Measurements from ENCODE around the gene COQ4. TPM values are rescaled to one million over a fixed set of nuclear protein-coding genes. Genes with fewer than 3 reads are reported as not detected.

Gene COQ4
- total RNA-seq, 2 donors from 2014 or later, result 29.4 to 35.8 TPM

- no peak for DNase-seq
Measured at GRCh38 chr9:128361296-128361985, 38.8 kb downstream of the COQ4 start.

DNA sequence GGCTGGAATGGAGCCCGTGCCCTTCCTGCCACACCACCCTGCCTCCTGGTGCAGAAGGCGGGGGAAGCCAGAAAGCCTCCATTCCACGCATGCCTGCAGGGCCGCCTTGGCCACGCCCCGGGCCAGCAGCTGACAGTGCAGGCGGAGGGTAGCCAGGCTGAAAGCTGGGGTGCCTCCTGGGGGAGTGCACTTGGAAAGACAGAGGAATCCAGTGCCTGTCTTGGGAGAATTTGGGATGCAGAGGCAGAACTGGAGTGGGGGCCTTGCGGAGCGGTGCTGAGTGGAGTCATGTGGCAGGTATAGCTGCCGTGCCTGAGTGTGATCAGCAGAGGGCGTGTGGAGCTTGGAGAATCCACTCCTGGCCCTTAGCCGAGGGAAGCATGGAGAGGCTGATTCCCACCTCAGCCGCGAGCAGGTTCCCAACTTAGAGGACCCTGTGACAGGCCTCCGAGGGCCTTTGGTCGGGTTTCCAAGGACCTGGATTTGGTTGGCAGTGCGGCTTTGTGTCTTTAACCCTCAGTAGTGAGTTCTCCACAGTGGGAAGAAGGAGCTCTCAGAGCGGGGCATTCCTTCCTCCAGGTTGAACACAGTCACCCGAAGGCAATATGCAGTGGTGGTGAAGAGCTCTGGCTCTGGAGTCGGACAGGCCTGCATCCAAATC lies 39.5 kb downstream of the COQ4 start:
- H3K9me3 Mint-ChIP-seq, result no peaks in the 10 kb centered on the region
- DNase-seq, result peak; percentile 70 to 73
- H3K27me3 Mint-ChIP-seq (ENCODE audit: low read depth), result no peaks in the 10 kb centered on the region
- ATAC-seq (replicated peaks in 1 of 2), result peak; percentile 88 to 89
- H3K27ac Mint-ChIP-seq, result no peak overlapping the region
- H3K36me3 Mint-ChIP-seq (ENCODE audit: insufficient read depth in 2 of 2), result no peaks in the 10 kb centered on the region
- peaks cover 16% of the 10 kb centered on the region for H3K4me1 Mint-ChIP-seq (ENCODE audit: low read depth)
- peak overlapping the region; percentile 62 to 86 for H3K4me3 Mint-ChIP-seq

More at GRCh38 chr9:128361296-128361985, 38.8 kb downstream of the COQ4 start:
- Mint-ChIP-seq H3K9me3 (no peaks in the 10 kb centered on the region), H3K27me3 (ENCODE audit: low read depth) (no peaks in the 10 kb centered on the region), H3K4me3 (peak overlapping the region; percentile 62 to 86), H3K4me1 (ENCODE audit: low read depth) (peaks cover 16% of the 10 kb centered on the region), H3K36me3 (ENCODE audit: insufficient read depth in 2 of 2) (no peaks in the 10 kb centered on the region), H3K27ac (no peak overlapping the region)
- peak in 1 of 2 donors; percentile 16 for ATAC-seq (replicated peaks in 1 of 2)

DNA sequence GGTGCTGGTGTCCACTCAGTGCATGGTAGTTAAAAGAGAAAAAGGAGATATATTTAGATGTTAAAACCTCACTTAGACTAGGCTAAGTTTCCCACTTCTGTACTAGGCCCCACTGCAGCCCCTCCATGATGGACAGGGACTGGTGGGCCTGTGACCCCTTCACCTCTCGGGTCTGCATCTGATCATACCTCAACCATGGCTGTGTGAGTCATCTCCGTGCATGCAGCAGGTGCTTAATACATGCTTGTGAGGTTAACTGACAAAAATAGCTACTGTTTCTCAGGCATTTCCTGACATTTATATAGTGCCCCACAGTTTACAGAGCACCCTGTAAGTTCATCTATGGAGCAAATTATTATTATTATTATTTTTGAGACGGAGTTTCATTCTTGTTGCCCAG lies 40.1 kb downstream of the COQ4 start:
- no peak for ATAC-seq (replicated peaks in 1 of 2)
- Mint-ChIP-seq H3K4me1 (ENCODE audit: low read depth) (peaks cover 16% of the 10 kb centered on the region), H3K9me3 (no peaks in the 10 kb centered on the region), H3K27ac (no peak overlapping the region), H3K27me3 (ENCODE audit: low read depth) (no peaks in the 10 kb centered on the region), H3K36me3 (ENCODE audit: insufficient read depth in 2 of 2) (no peaks in the 10 kb centered on the region), H3K4me3 (no peak overlapping the region)
- no peak for DNase-seq

DNA sequence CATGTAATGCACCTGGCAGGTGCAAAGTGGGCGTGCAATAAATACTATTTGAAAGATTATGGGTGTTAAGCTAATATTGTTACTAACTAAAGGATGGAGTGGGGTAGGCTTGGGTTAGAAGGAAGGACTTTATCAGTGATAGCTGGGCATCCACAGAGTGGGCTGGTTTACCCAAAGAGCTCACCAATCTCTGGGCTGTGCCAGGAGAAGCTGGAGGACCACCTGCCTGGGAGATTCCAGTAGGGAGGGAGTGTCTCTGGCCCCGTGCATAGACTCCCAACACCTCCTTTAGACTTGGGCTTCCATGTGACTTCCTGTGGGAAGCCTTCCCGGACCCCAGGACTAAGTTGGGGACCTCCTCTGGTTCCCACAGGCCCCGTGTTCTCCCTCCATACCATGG lies 42.9 kb downstream of the COQ4 start:
- ATAC-seq (replicated peaks in 1 of 2), result no peak

GRCh38 chr9:128369024-128369706 lies 46.5 kb downstream of the COQ4 start:
- peaks cover 30% of the 10 kb centered on the region for H3K4me1 Mint-ChIP-seq (ENCODE audit: low read depth)
- no peaks in the 10 kb centered on the region for H3K27me3 Mint-ChIP-seq (ENCODE audit: low read depth)
- no peak overlapping the region for H3K4me3 Mint-ChIP-seq
- H3K36me3 Mint-ChIP-seq (ENCODE audit: insufficient read depth in 2 of 2), result peaks cover 5 to 7% of the 10 kb centered on the region in 2 donors
- DNase-seq, result no peak
- H3K27ac Mint-ChIP-seq, result no peak overlapping the region
- H3K9me3 Mint-ChIP-seq, result no peaks in the 10 kb centered on the region
- no peak for ATAC-seq (replicated peaks in 1 of 2)

More for the DNA sequence above, 42.9 kb downstream of the COQ4 start:
- no peaks in the 10 kb centered on the region for H3K27me3 Mint-ChIP-seq (ENCODE audit: low read depth)
- H3K4me1 Mint-ChIP-seq (ENCODE audit: low read depth), result peaks cover 21% of the 10 kb centered on the region
- no peak overlapping the region for H3K27ac Mint-ChIP-seq
- no peaks in the 10 kb centered on the region for H3K9me3 Mint-ChIP-seq
- DNase-seq, result no peak
- no peaks in the 10 kb centered on the region for H3K36me3 Mint-ChIP-seq (ENCODE audit: insufficient read depth in 2 of 2)
- H3K4me3 Mint-ChIP-seq, result peak overlapping the region; percentile 55 to 56

DNA sequence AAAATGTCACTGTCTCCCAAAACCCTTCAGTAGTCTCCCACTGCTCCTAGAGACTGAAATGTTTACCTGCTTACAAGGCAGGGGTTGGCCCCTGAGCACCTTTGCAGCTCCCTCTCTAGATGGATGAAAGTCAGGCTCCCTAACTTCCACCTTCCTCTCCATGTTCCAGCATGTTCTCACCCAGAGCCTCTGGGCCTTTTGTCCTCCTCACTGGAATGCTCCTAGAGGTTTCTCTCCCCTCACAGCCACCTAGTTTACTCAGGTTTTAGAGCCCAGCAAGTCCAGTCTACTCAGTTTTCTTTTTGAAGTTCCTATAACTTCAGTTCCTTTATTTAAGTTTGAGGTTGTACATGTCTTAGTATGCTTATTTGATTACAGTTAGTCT lies 47.7 kb downstream of the COQ4 start:
- H3K9me3 Mint-ChIP-seq, result no peaks in the 10 kb centered on the region
- H3K4me1 Mint-ChIP-seq (ENCODE audit: low read depth), result peaks cover 30% of the 10 kb centered on the region
- DNase-seq, result no peak
- peaks cover 5 to 7% of the 10 kb centered on the region in 2 donors for H3K36me3 Mint-ChIP-seq (ENCODE audit: insufficient read depth in 2 of 2)
- H3K27me3 Mint-ChIP-seq (ENCODE audit: low read depth), result no peaks in the 10 kb centered on the region
- ATAC-seq (replicated peaks in 1 of 2), result no peak
- H3K27ac Mint-ChIP-seq, result peak overlapping the region; percentile 67
- H3K4me3 Mint-ChIP-seq, result peak overlapping the region; percentile 92 to 94

GRCh38 chr9:128370752-128371629 lies 48.4 kb downstream of the COQ4 start, which contains the start of gene URM1:
Gene URM1, plus strand, starts transcription at chr9:128371374. Its CDS starts 7 bp downstream, at chr9:128371381.
- Mint-ChIP-seq H3K4me1 (ENCODE audit: low read depth) (peaks cover 30% of the 10 kb centered on the region), H3K27me3 (ENCODE audit: low read depth) (no peaks in the 10 kb centered on the region), H3K9me3 (no peaks in the 10 kb centered on the region), H3K4me3 (peak within 1 kb of the TSS; percentile 92 to 94), H3K36me3 (ENCODE audit: insufficient read depth in 2 of 2) (peaks cover 5 to 9% of the 10 kb centered on the region in 2 donors), H3K27ac (peak within 1 kb of the TSS; percentile 67)
- ATAC-seq (replicated peaks in 1 of 2) (peak; percentile 96 to 97), DNase-seq (peak; percentile 96)

DNA sequence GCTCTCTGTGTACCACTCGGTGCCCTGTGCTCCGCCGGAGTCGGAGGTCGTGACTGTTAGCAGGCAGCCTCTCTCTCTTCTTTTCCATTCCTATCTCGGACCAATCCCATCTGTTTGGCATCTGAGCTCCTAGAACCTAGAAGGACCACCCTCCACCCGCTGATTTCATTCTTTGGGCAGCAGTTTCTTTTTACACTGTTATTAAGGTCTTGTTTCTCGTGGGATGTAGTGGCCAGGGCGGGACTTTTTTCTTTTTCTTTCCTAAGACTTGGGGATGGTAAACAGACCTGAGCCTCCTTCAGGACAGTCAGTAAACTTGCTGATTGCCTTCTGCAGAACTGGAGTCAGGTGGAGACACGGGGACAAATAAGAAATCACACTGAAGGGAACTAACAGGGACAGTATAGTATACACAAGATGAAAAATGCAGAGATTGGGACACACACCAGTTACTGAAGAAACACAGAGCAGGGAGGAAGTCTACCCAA lies 49.0 kb downstream of the COQ4 start:
- DNase-seq (no peak), ATAC-seq (replicated peaks in 1 of 2) (no peak)
- Mint-ChIP-seq H3K27me3 (ENCODE audit: low read depth) (no peaks in the 10 kb centered on the region), H3K4me3 (peak overlapping the region; percentile 92 to 94), H3K4me1 (ENCODE audit: low read depth) (peaks cover 30% of the 10 kb centered on the region), H3K27ac (peak overlapping the region; percentile 67), H3K9me3 (no peaks in the 10 kb centered on the region), H3K36me3 (ENCODE audit: insufficient read depth in 2 of 2) (peaks cover 5 to 9% of the 10 kb centered on the region in 2 donors)

GRCh38 chr9:128372188-128372641 lies 49.6 kb downstream of the COQ4 start:
- DNase-seq, result no peak
- ATAC-seq (replicated peaks in 1 of 2), result no peak
- Mint-ChIP-seq H3K4me1 (ENCODE audit: low read depth) (peaks cover 30% of the 10 kb centered on the region), H3K9me3 (no peaks in the 10 kb centered on the region), H3K36me3 (ENCODE audit: insufficient read depth in 2 of 2) (peaks cover 5 to 9% of the 10 kb centered on the region in 2 donors), H3K4me3 (peak overlapping the region; percentile 92 to 94), H3K27ac (peak overlapping the region; percentile 67), H3K27me3 (ENCODE audit: low read depth) (no peaks in the 10 kb centered on the region)

DNA sequence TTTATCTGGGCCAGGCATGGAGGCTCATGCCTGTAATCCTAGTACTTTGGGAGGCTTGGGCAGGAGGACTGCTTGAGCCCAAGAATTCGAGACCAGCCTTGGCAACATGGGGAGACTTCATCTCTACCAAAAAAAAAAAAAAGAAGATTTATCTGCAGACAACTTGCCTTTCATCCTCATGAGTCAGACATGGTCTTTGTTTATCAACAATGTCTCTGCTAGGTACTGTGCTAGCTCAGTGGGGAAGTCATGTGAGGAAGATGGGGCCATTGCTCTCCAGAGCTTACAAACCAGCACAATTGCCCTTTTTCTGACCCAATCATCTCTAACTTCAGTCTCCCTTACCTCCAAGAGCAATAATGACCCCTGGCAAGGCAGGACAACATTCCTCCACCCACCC lies 50.1 kb downstream of the COQ4 start:
- Mint-ChIP-seq H3K27me3 (ENCODE audit: low read depth) (no peaks in the 10 kb centered on the region), H3K36me3 (ENCODE audit: insufficient read depth in 2 of 2) (peaks cover 5 to 9% of the 10 kb centered on the region in 2 donors), H3K4me3 (peak overlapping the region; percentile 92 to 94), H3K27ac (peak overlapping the region; percentile 67), H3K9me3 (no peaks in the 10 kb centered on the region), H3K4me1 (ENCODE audit: low read depth) (peaks cover 30% of the 10 kb centered on the region)
- no peak for DNase-seq
- no peak for ATAC-seq (replicated peaks in 1 of 2)

DNA sequence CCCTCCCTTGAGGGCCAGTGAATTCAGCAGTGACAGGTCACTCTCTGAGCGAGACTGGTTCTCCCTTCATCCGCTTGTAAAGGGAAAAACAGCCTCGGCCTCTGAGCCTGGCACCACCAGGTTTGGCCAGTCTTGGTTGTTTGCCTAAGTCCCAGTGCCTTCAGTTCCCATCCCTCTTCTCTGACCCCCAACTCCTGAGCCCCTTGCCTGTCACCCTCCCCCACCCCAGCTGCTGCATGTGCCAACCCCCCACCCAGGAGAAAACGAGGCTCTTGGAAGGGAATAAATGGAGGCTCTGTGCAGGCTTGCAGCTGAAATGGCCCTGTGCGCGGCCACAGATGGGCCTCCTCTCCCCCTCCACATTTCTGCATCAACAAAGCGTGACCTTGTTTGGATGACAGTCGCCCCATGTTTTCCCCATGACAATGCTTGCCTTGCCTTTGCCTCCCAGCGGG lies 51.6 kb downstream of the COQ4 start:
- Mint-ChIP-seq H3K4me1 (ENCODE audit: low read depth) (peaks cover 30% of the 10 kb centered on the region), H3K4me3 (no peak overlapping the region), H3K36me3 (ENCODE audit: insufficient read depth in 2 of 2) (peaks cover 5 to 13% of the 10 kb centered on the region in 2 donors), H3K27ac (no peak overlapping the region), H3K9me3 (no peaks in the 10 kb centered on the region), H3K27me3 (ENCODE audit: low read depth) (no peaks in the 10 kb centered on the region)
- DNase-seq, result no peak
- ATAC-seq (replicated peaks in 1 of 2), result no peak

GRCh38 chr9:128375865-128376264 lies 53.2 kb downstream of the COQ4 start:
- no peak overlapping the region for H3K4me3 Mint-ChIP-seq
- DNase-seq (no peak), ATAC-seq (replicated peaks in 1 of 2) (no peak)
- H3K27me3 Mint-ChIP-seq (ENCODE audit: low read depth), result no peaks in the 10 kb centered on the region
- H3K9me3 Mint-ChIP-seq, result no peaks in the 10 kb centered on the region
- H3K36me3 Mint-ChIP-seq (ENCODE audit: insufficient read depth in 2 of 2), result peaks cover 5 to 16% of the 10 kb centered on the region in 2 donors
- H3K27ac Mint-ChIP-seq, result no peak overlapping the region
- peaks cover 22% of the 10 kb centered on the region for H3K4me1 Mint-ChIP-seq (ENCODE audit: low read depth)

All from activated T-cell treated with anti-CD3 and anti-CD28 coated beads, Interleukin-2, amount 50 U/mL, for 72 hours (primary cell).